Spleen (tissue), 11 donors: ENCODE measurements around the gene PKIG. TPM values are rescaled to one million over a fixed set of nuclear protein-coding genes. Genes with fewer than 3 reads are reported as not detected.

ENCODE experiments used
- DNase-seq: peaks from one replicate; pipeline ENCODE4 v3.0.0-alpha.2; 2020
- H3K27ac ChIP-seq, 8 donors: fragments of 200-600 bp; sonication (generic) in 7 of 8; 1 replicate in 4 of 8; 2 replicates in 4 of 8; pipeline versions ENCODE4 v1.5.0 to v1.8.0; 2016 to 2021; ENCODE audit warnings: inconsistent platforms in 4 of 8, mild to moderate bottlenecking in 4 of 8, moderate library complexity in 1 of 8
- H3K27me3 ChIP-seq, 7 donors: fragments of 200-600 bp; sonication (generic) in 6 of 7; replicated peaks in 1 of 7; 1 replicate in 4 of 7; 2 replicates in 3 of 7; pipeline versions ENCODE4 v1.5.0 to v1.8.0; 2016 to 2021; ENCODE audit warnings: inconsistent platforms in 3 of 7, mild to moderate bottlenecking in 1 of 7
- H3K36me3 ChIP-seq, 6 donors: fragments of 200-600 bp; sonication (generic) in 5 of 6; 1 replicate in 4 of 6; 2 replicates in 2 of 6; pipeline versions ENCODE4 v1.5.0 to v1.8.0; 2016 to 2021; ENCODE audit warnings: inconsistent platforms in 2 of 6
- H3K4me1 ChIP-seq, 6 donors: fragments of 200-600 bp; sonication (generic) in 5 of 6; 1 replicate in 3 of 6; 2 replicates in 3 of 6; pipeline versions ENCODE4 v1.5.0 to v1.8.0; 2016 to 2021; ENCODE audit warnings: inconsistent platforms in 3 of 6
- H3K4me3 ChIP-seq, 8 donors: fragments of 200-600 bp; sonication (generic) in 7 of 8; 1 replicate in 4 of 8; 2 replicates in 4 of 8; pipeline versions ENCODE4 v1.5.0 to v1.8.0; 2016 to 2021; ENCODE audit warnings: inconsistent platforms in 4 of 8, mild to moderate bottlenecking in 4 of 8, moderate library complexity in 2 of 8
- H3K9me3 ChIP-seq, 8 donors: fragments of 200-600 bp; sonication (generic) in 7 of 8; 1 replicate in 4 of 8; 2 replicates in 4 of 8; pipeline versions ENCODE4 v1.5.0 to v1.8.0; 2016 to 2021; ENCODE audit warnings: inconsistent platforms in 4 of 8
- CTCF ChIP-seq, 11 experiments: fragments of 200-600 bp in 7 of 11; fragments of 450-650 bp in 4 of 11; sonication (generic) in 4 of 11; IDR thresholded peaks in 8 of 11; conservative IDR thresholded peaks in 3 of 11; 1 replicate in 7 of 11; 2 replicates in 4 of 11; pipeline versions ENCODE4 v1.4.0 to v1.8.0; 2016 to 2021; ENCODE audit warnings: antibody characterized with exemption in 11 of 11, inconsistent platforms in 4 of 11, mild to moderate bottlenecking in 1 of 11
- POLR2A ChIP-seq, 3 donors: fragments of 450-650 bp; IDR thresholded peaks; one replicate each; pipeline ENCODE4 v1.5.1; 2017; ENCODE audit warnings: antibody characterized with exemption in 3 of 3, mild to moderate bottlenecking in 1 of 3
- POLR2AphosphoS5 ChIP-seq, 3 donors: sonication (generic); formaldehyde crosslinking; IDR thresholded peaks; one replicate each; pipeline ENCODE4 v1.5.1; 2017; ENCODE audit warnings: antibody characterized with exemption in 3 of 3
- WGBS, 5 donors: extraction: QIAGEN DNeasy Blood & Tissue Kit in 3 of 5; methylation state at CpG; one replicate each; pipeline versions ENCODE4 v1.1.5 to v1.1.7; 2013 to 2018; 5-methylcytosine and 5-hydroxymethylcytosine counted together
- intact Hi-C: fragments of 100-400 bp; cut with DNase I; formaldehyde crosslinking; loops from one replicate; pipeline ENCODE4 v1.15.0; 2023; ENCODE audit warnings: low total_unique reads
- polyA plus RNA-seq, 3 donors: library from polyadenylated mRNA; stranded (reverse); fragments of 200-250 nt; gene quantifications; one replicate each; pipeline ENCODE4 v1.2.1, GENCODE V29; 2013
- total RNA-seq, 7 donors: library from RNA; depleted of rRNA in 3 of 7; stranded (reverse); fragments of >200 nt in 3 of 7; fragmentation: NEBNext Ultra II Directional in 4 of 7; extraction: Animal tissue kit (Norgen Biotek cat#: 25700) in 4 of 7; gene quantifications; one replicate each; pipeline versions ENCODE4 v1.1.0 to v1.2.1, GENCODE V29; 2016 to 2021
- donor health status: healthy with polysubstance abuse.
- donor health status: DM: no; HTN: no; CAD: no; lungs with moderate emphysema.
- donor health status: DM: no; HTN: no; CAD: no.
- donor health status: Bipolar disorder and iron deficiency.
- donor health status: healthy.
- donor health status: DM: no; HTN: no; CAD: no.
- donor health status: DM: yes; HTN: yes; CAD: no.

The PKIG gene
- total and polyA plus RNA-seq, 10 donors: 37.5 to 82.6 (median 56.1) TPM

GRCh38 chr20:44561876-44562275, 20.5 kb upstream of the PKIG start:
- Histone ChIP-seq H3K27me3 (no peaks in the 10 kb centered on the region), H3K4me1 (peaks cover 0 to 11% (median 4%) of the 10 kb centered on the region in 6 donors), H3K9me3 (no peaks in the 10 kb centered on the region), H3K4me3 (no peak overlapping the region), H3K27ac (no peak overlapping the region), H3K36me3 (no peaks in the 10 kb centered on the region)
- no peak for DNase-seq
- intact Hi-C loops: no loop called here
- TF ChIP-seq POLR2AphosphoS5 (IDR thresholded peaks at IDR 0.05) (no peak), CTCF (IDR thresholded peaks at IDR 0.05 in 8 of 11, conservative IDR thresholded peaks at IDR 0.05 in 3 of 11) (no peak), POLR2A (IDR thresholded peaks at IDR 0.05) (no peak)

- DNase-seq: no peak
- no peak for TF ChIP-seq POLR2AphosphoS5 (IDR thresholded peaks at IDR 0.05)
- TF ChIP-seq CTCF (IDR thresholded peaks at IDR 0.05 in 8 of 11, conservative IDR thresholded peaks at IDR 0.05 in 3 of 11): no peak
- no peak for TF ChIP-seq POLR2A (IDR thresholded peaks at IDR 0.05)
- Histone ChIP-seq H3K4me3 (no peak overlapping the region), H3K27me3 (no peaks in the 10 kb centered on the region), H3K27ac (no peak overlapping the region), H3K36me3 (no peaks in the 10 kb centered on the region), H3K9me3 (no peaks in the 10 kb centered on the region), H3K4me1 (peaks cover 0 to 11% (median 2%) of the 10 kb centered on the region in 6 donors)
- 80 to 96% (median 89%) methylated on average over 3 of the region's 3 CpGs for WGBS, 5 donors
- intact Hi-C loops: no loop called here
Measured at GRCh38 chr20:44566018-44566417, 16.4 kb upstream of the PKIG start.

- Histone ChIP-seq H3K36me3 (no peaks in the 10 kb centered on the region), H3K4me3 (no peak overlapping the region), H3K9me3 (no peaks in the 10 kb centered on the region), H3K27ac (no peak overlapping the region), H3K27me3 (no peaks in the 10 kb centered on the region), H3K4me1 (peaks cover 0 to 16% (median 2%) of the 10 kb centered on the region in 6 donors)
- TF ChIP-seq POLR2A (IDR thresholded peaks at IDR 0.05): no peak
- TF ChIP-seq CTCF (IDR thresholded peaks at IDR 0.05 in 8 of 11, conservative IDR thresholded peaks at IDR 0.05 in 3 of 11): no peak
- TF ChIP-seq POLR2AphosphoS5 (IDR thresholded peaks at IDR 0.05): no peak
- intact Hi-C loops: no loop called here
- no peak for DNase-seq
Measured at GRCh38 chr20:44566811-44567210, 15.6 kb upstream of the PKIG start.

- 94 to 97% (median 97%) methylated on average over 1 of the region's 1 CpG for WGBS, 5 donors
- H3K27ac ChIP-seq: no peak overlapping the region
- intact Hi-C loops: no loop called here
- H3K4me1 ChIP-seq: peaks cover 0 to 22% (median 5%) of the 10 kb centered on the region in 6 donors
- H3K36me3 ChIP-seq: no peaks in the 10 kb centered on the region
- no peaks in the 10 kb centered on the region for H3K27me3 ChIP-seq
- TF ChIP-seq POLR2AphosphoS5 (IDR thresholded peaks at IDR 0.05) (no peak), CTCF (IDR thresholded peaks at IDR 0.05 in 8 of 11, conservative IDR thresholded peaks at IDR 0.05 in 3 of 11) (no peak)
- H3K4me3 ChIP-seq: no peak overlapping the region
- no peaks in the 10 kb centered on the region for H3K9me3 ChIP-seq
- DNase-seq: no peak
Measured at GRCh38 chr20:44570367-44570766, 12.0 kb upstream of the PKIG start.
